ENCODE data around the gene SAMD11. TPM values are rescaled to one million over a fixed set of nuclear protein-coding genes. Genes with fewer than 3 reads are reported as not detected.

Gene SAMD11
- total and polyA plus RNA-seq, 2 of the 13 experiments (the other 11 are each of a cell fraction or from before 2014, with no cell fraction given) = 0.11 TPM; not detected in 1

GRCh38 chr1:960363-961131 lies 36.8 kb downstream of the SAMD11 start, which contains the start of gene KLHL17 (continued):
- no peak for TF ChIP-seq FOXM1 (CRISPR knock-in tag; IDR thresholded peaks at IDR 0.05)
- TF ChIP-seq GMEB2 (CRISPR knock-in tag; IDR thresholded peaks at IDR 0.05; ENCODE audit: low read depth) = no peak
- 0 out of 2 replicates have a peak, but pooled peaks have one; percentile 17 for TF ChIP-seq JUN (CRISPR knock-in tag; IDR thresholded peaks at IDR 0.05)
- peak; percentile 43; the same call in 1 of the 2 replicates for TF ChIP-seq KAT7 (CRISPR knock-in tag; IDR thresholded peaks at IDR 0.05; ENCODE audit: borderline replicate concordance)
- TF ChIP-seq MEIS2 (CRISPR knock-in tag; IDR thresholded peaks at IDR 0.05) = peak; percentile 23; the same call in 1 of the 2 replicates
- no peak for TF ChIP-seq MATR3 (CRISPR knock-in tag; IDR thresholded peaks at IDR 0.05)
- no peak for TF ChIP-seq ZNF282 (IDR thresholded peaks at IDR 0.05; ENCODE audit: partially characterized antibody)
- peak; percentile 39; the same call in 1 of the 2 replicates for TF ChIP-seq ZBTB25 (CRISPR knock-in tag; IDR thresholded peaks at IDR 0.05)
- no peak for TF ChIP-seq GZF1 (CRISPR knock-in tag; IDR thresholded peaks at IDR 0.05)
- 0 out of 2 replicates have a peak, but pooled peaks have one; percentile 72 for TF ChIP-seq ADNP (CRISPR knock-in tag; IDR thresholded peaks at IDR 0.05)
- TF ChIP-seq RARA (CRISPR knock-in tag; IDR thresholded peaks at IDR 0.05) = 0 out of 2 replicates have a peak, but pooled peaks have one; percentile 11
- no peak for TF ChIP-seq ZNF24 (IDR thresholded peaks at IDR 0.05)
- 0 out of 2 replicates have a peak, but pooled peaks have one; percentile 44 for TF ChIP-seq HES4 (CRISPR knock-in tag; IDR thresholded peaks at IDR 0.05; ENCODE audit: borderline replicate concordance)
- TF ChIP-seq KLF16 (CRISPR knock-in tag; IDR thresholded peaks at IDR 0.05) = 0 out of 4 replicates have a peak, but pooled peaks of 1 of the 2 experiments have one; percentile 40
- 0 out of 2 replicates have a peak, but pooled peaks have one; percentile 60 for TF ChIP-seq ZNF639 (CRISPR knock-in tag; conservative IDR thresholded peaks at IDR 0.05)
- TF ChIP-seq UBTF (CRISPR knock-in tag; IDR thresholded peaks at IDR 0.05) = peak; percentile 68
- TF ChIP-seq PRDM10 (CRISPR knock-in tag; IDR thresholded peaks at IDR 0.05; ENCODE audit: low read depth) = no peak
- 0 out of 2 replicates have a peak, but pooled peaks have one; percentile 16 for TF ChIP-seq ZNF761 (CRISPR knock-in tag; conservative IDR thresholded peaks at IDR 0.05)

Measured in HepG2 (cell line).